HG02938 (cell line): Measurements from ENCODE around the gene SLC12A2.

ENCODE experiments used
- ATAC-seq: cut with Tn5 transposase; IDR thresholded peaks from one replicate; pipeline ENCODE4 v1.9.1; 2021; ENCODE audit warnings: mild to moderate bottlenecking, moderate library complexity; ENCODE audit not compliant: unreplicated experiment

The SLC12A2 gene

DNA sequence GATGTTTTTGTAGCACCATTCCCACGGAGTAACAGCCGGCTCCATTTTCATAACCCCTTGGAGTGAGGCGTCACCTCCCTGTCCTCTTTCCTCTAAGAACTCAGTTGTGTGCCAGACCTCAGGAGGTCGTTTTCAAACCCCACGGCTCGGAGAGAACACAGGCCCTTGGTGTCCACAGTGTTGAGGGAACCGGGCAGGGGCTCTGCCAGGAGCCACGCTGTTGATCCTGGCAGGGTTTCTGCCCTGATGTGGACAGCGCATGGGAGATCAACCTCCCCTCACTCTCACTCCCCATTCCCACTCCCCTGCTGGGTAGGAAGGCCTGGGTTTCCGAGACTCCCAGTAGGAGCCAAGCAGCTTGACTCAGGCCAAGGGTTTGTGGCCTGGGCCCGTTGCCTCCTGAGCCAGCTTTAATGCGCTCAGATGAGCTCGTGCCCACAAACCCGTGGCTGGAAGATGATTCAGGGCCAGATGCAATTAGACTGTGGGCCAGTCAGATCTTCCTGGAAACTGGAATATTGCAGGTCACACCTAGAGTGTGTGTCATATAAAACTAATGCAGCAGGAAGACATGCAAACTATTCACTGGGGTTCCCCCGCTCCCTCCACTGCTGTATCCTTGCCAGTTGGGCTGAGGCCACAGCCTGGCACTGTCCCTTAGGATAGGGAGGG lies 133.4 kb downstream of the SLC12A2 start:
- no peak for ATAC-seq

DNA sequence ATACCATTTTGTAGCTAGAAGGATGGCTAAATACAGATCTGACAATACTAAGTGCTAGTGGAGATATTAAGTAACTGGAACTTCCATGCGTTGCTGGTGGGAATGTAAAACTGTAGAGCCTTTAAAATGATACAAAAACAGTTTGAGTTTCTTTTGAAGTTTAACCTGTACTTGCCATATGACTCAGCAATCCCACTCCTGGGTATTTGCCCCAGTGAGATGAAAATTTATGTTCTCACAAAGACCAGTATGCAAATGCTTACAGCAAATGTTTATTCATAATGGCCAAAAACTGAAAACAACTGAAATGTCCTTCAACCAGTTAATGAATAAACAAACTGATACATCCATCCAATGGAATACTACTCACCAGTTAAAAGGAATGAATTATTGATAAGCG lies 137.3 kb downstream of the SLC12A2 start:
- no peak for ATAC-seq

DNA sequence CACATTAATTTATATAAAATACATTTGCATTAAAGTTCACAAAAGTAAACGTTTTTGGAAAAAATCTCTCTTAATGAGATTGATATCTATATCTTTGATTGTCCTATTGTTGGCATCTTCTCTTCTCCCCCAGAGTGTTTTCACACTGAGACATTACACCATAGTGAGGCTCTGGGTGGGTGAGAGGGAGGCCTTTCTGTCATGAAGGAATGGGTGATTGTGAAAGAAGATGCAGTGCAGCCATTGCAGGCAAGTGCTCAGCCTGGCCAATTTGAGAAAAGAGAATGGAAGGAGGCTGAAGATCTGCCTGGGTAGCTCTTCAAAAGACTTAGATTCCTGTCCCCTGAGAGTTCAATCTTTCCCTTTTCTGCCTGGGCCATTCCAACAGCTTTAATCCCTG lies 140.8 kb downstream of the SLC12A2 start:
- ATAC-seq: no peak

DNA sequence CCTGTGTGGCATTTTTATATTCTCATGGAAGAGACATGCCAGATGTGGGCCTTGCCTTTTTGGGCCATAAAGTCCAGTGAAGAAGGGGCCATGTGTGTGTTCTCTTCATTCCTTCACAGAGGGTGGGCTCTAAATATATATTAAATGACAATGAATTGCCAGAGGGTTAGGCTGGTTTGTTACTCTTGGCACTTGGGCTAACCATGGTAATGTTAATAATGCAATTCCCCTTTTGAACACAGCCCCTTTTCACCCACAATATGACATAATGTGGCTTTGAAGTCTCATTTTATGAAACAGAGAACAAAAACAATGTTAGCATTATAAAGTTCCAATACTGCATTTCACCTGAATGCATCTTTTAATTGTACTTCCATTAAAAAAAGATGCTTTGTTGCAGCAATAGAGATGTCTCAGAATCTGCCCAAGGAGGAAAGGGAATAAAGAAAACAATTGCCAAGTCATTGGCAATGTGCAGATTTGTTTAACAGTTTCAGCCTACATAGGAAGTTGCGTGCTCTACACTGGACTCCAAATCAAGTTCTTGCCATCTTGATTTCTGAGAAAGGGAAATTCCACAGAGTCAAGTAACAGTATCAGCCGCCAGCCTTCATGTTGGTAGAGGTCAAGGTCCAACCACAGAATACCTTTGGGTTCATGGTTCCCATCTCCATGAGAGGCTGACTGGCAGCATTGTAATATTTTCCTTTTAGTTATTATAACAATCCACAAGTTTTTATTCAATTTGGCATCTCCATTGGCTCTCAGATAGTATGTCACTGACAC lies 141.9 kb downstream of the SLC12A2 start:
- no peak for ATAC-seq

DNA sequence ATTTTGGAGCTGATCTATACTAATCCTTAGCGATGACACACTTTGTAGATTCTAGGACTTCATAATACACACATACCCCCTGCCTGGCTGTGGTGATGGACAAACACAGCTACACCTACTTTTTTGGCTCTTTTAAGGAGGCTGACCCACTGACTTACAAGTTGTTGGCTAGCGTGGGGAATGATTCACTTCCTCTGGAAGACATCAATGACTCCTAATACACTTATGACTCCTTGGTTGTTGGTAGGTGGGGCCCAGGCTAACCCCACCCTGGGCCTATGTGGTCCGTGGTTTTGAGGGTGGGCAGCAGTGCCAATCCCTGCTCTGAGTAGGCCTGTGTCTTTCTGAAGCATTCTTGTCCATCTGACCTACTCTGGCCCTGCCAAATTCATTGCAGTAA lies 144.4 kb downstream of the SLC12A2 start:
- no peak for ATAC-seq

DNA sequence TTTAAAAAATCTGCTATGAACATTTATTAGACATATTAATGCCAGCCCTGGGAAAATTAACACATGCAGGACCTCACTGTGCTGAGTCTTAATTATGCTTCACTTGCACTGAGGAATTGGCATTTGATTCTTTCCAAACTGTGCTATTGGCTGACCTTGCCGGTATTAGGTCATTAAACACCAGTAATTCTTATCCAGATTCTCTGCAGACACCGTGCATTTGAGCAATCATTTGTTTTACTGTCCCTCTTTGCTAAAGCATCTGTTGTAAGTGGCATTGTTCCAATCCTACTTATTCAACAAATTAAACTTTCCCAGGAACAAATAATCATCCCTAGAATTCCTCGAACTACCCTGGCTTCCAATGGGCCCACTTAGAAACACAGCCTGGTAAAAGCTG lies 145.0 kb downstream of the SLC12A2 start:
- ATAC-seq: no peak

DNA sequence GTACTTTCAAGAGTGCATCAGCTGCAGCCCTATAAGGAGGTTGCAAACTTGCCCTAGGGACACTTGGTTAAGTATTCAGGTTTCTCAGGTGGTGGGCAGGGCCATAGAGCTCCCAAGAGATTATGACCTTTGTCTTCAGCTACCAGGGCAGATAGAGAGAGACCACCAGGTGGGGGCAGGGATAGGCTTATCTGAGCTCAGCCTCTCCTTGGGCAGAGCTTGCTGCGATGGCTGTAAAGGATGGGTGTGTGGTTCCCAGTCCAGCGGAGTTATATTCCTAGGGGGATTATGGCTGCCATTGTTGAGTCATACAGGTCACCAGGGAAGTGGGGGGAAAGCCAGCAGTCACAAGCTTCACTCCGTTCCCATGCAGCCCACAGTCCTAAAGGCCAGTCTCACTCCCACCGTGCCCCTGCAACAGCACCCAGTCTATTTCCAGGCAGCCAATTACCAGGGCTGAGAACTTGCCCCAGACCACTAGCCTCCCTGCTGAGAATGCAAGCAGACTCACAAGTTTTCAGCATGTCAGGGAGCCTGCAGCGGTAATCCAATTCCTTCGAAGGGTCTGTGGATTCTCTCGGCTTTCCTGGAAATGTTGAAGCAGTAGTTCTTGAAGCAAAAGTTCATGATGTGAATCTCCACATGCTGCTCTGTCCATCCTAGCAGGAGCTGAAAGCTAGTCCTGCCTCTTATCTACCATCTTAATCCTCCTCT lies 151.5 kb downstream of the SLC12A2 start:
- ATAC-seq: no peak

DNA sequence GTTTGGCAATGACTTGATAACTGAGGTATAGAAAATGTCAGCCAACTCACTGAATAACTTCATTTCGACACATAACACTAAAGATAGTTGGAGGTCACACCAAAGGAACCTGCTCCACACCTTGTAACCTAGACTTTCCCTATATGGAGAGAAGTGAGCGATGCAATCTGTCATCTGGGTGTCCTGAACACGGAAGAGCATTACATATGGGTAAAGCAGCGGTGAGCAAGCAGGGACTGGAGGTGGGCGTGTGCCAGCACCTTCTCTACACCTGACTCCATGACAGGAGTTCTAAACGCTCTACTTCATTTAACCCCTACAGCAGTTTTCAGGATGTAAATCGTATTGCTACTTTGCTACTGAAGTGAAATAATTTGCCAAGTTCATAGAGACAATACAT lies 152.8 kb downstream of the SLC12A2 start:
- ATAC-seq: no peak

DNA sequence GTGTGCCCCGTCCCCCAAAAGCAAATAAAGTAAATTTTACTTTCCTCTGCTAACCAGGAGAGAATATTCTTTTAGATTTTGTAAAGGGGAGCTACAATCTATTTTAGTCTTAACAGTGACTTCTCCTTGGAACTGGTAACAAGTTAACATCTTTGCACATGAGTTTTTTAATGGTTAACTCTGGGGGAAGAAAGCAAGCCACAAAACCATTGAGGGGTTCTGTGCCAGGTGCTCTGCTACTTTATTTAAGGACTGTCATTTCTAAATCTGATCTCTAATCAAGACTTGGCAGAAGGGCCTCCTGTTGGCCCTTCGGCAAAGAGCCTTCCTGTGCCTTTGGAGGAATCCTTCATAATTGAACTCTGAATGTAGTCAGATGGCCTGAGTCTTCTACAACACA lies 153.4 kb downstream of the SLC12A2 start:
- no peak for ATAC-seq

DNA sequence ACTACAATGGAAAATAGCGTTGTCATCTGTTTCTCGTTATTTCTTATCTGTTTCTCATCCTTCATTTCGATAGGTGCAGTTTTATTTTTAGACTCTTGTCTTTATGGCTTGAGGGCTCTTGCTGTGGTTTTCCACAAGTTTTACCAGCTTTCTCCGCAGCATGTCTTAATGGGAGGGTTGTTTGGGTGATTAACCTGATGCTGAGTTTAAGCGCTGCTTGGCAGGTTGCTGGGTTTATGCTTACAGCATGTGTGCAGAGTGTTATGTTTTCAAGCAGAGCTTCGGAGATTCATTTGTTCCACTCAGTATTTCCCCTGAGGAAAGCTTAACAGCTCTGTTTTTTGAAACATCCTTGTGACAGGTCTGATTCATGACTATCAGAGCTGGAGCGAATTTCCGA lies 154.0 kb downstream of the SLC12A2 start:
- no peak for ATAC-seq
